GM12878 (cell line): Measurements from ENCODE around the gene FANCC. TPM values are rescaled to one million over a fixed set of nuclear protein-coding genes. Genes with fewer than 3 reads are reported as not detected.

ENCODE experiments used
- ATAC-seq: fragments of 200-7000 bp; cut with Tn5 transposase; 3 replicates; pipeline ENCODE4 v1.9.1; 2020; ENCODE audit warnings: mild to moderate bottlenecking, moderate library complexity
- BruUV-seq: library from RNA; stranded (reverse); fragments of 400-500 nt; replicated peaks from 2 replicates; lab custom pipeline; 2021; lab: Mats Ljungman, UMichigan
- CTCF ChIA-PET: fragments of 300-600 bp; sonication (Branson Sonifier 250); formaldehyde crosslinking; extraction: SDS; loops from one replicate; lab custom pipeline; 2021; ENCODE audit warnings: inconsistent platforms; lab: Yijun Ruan, JAX
- POLR2A ChIA-PET: fragments of 350-600 bp; formaldehyde crosslinking; extraction: SDS; loops from one replicate; lab custom pipeline; 2021; ENCODE audit warnings: inconsistent platforms; lab: Charles Lee
- RAD21 ChIA-PET: fragments of 300-600 bp; sonication (Branson Sonifier 250); formaldehyde crosslinking; loops from one replicate; lab custom pipeline; 2023; ENCODE audit warnings: antibody characterized with exemption; ENCODE audit not compliant: unreplicated experiment; lab: Charles Lee
- SMC1A ChIA-PET: fragments of 300-600 bp; sonication (Branson Sonifier 250); formaldehyde crosslinking; loops from one replicate; lab custom pipeline; 2023; ENCODE audit not compliant: unreplicated experiment, uncharacterized antibody; lab: Charles Lee
- DNase-seq: peaks from one replicate; pipeline ENCODE4 v3.0.0-alpha.2; 2011; ENCODE audit warnings: low read depth, low spot score
- FAIRE-seq: peaks from 3 replicates; lab custom pipeline; 2011; peaks lifted over from hg19 to GRCh38; lab: Jason Lieb, UNC
- H2AFZ ChIP-seq: 2 replicates; pipeline ENCODE4 v1.6.0; 2011; ENCODE audit warnings: low read depth, low read length, control low read depth; ENCODE audit not compliant: control insufficient read depth
- H3K27ac ChIP-seq: 2 replicates; pipeline ENCODE4 v1.5.1; 2011; ENCODE audit warnings: control low read depth; ENCODE audit not compliant: control insufficient read depth, insufficient read depth
- H3K27me3 ChIP-seq, 2 experiments: replicated peaks in 1 of 2; 2 replicates each; pipeline versions ENCODE4 v1.6.0 to v1.6.1; 2011; ENCODE audit warnings: low read length in 1 of 2; ENCODE audit not compliant: control insufficient read depth in 2 of 2, insufficient read depth in 2 of 2
- H3K36me3 ChIP-seq, 2 experiments: 2 replicates each; pipeline ENCODE4 v1.5.1; 2011; ENCODE audit warnings: low read length in 1 of 2; ENCODE audit not compliant: control insufficient read depth in 2 of 2, insufficient read depth in 2 of 2
- H3K4me1 ChIP-seq: 2 replicates; pipeline ENCODE4 v1.6.1; 2011; ENCODE audit warnings: mild to moderate bottlenecking, low read length, moderate library complexity, mixed read lengths; ENCODE audit not compliant: control insufficient read depth, insufficient read depth
- H3K4me2 ChIP-seq: 2 replicates; pipeline ENCODE4 v1.6.0; 2011; ENCODE audit warnings: control low read depth; ENCODE audit not compliant: control insufficient read depth, insufficient read depth
- H3K4me3 ChIP-seq: fragments of 200-600 bp; sonication (generic); 2 replicates; pipeline ENCODE4 v1.5.1; 2016
- H3K79me2 ChIP-seq: 2 replicates; pipeline ENCODE4 v1.6.0; 2011; ENCODE audit warnings: low read length; ENCODE audit not compliant: control insufficient read depth, insufficient read depth
- H3K9ac ChIP-seq: 2 replicates; pipeline ENCODE4 v1.8.0; 2011; ENCODE audit warnings: low read length, control low read depth, mixed read lengths; ENCODE audit not compliant: control insufficient read depth, insufficient read depth
- H3K9me3 ChIP-seq: replicated peaks from 3 replicates; pipeline ENCODE4 v1.5.1; 2011; ENCODE audit warnings: mild to moderate bottlenecking, low read length; ENCODE audit not compliant: control insufficient read depth, insufficient read depth
- H4K20me1 ChIP-seq: 2 replicates; pipeline ENCODE4 v1.6.0; 2011; ENCODE audit not compliant: control insufficient read depth, insufficient read depth
- BACH1 ChIP-seq: fragments of 450-650 bp; IDR thresholded peaks from 2 replicates; pipeline ENCODE4 v1.6.1; 2017; ENCODE audit warnings: mild to moderate bottlenecking, borderline replicate concordance
- BHLHE40 ChIP-seq, 2 experiments: fragments of 450-650 bp in 1 of 2; IDR thresholded peaks; 2 replicates each; pipeline ENCODE4 v1.6.1; 2011 to 2017; ENCODE audit warnings: low read depth in 2 of 2, borderline replicate concordance in 1 of 2, improper control_type of control experiment in 1 of 2, low read length in 1 of 2, mild to moderate bottlenecking in 1 of 2
- HDAC2 ChIP-seq: fragments of 200-600 bp; sonication (generic); IDR thresholded peaks from 2 replicates; pipeline ENCODE4 v1.6.1; 2017
- HDAC6 ChIP-seq: fragments of 200-600 bp; sonication (generic); IDR thresholded peaks from one replicate; pipeline ENCODE4 v1.8.0; 2017; ENCODE audit warnings: antibody characterized with exemption; ENCODE audit not compliant: unreplicated experiment
- IRF4 ChIP-seq: IDR thresholded peaks from 2 replicates; pipeline ENCODE4 v1.6.1; 2011; ENCODE audit warnings: low read depth, low read length
- KLF5 ChIP-seq: fragments of 450-650 bp; IDR thresholded peaks from 2 replicates; pipeline ENCODE4 v1.6.1; 2014; ENCODE audit warnings: mild to moderate bottlenecking; ENCODE audit not compliant: partially characterized antibody
- MYB ChIP-seq: fragments of 150-350 bp; IDR thresholded peaks from 2 replicates; pipeline ENCODE4 v1.6.1; 2014; ENCODE audit warnings: mild to moderate bottlenecking, low read depth, low read length, borderline replicate concordance
- POLR2A ChIP-seq: IDR thresholded peaks from 2 replicates; pipeline ENCODE4 v1.6.1; 2011; ENCODE audit warnings: low read depth, mild to moderate bottlenecking, low read length
- RAD21 ChIP-seq: IDR thresholded peaks from 2 replicates; pipeline ENCODE4 v1.6.1; 2011; ENCODE audit warnings: mild to moderate bottlenecking, low read depth, low read length, moderate library complexity; ENCODE audit not compliant: insufficient read depth
- RFX5 ChIP-seq: IDR thresholded peaks from 2 replicates; pipeline ENCODE4 v1.6.1; 2011; ENCODE audit warnings: low read depth, low read length, improper control_type of control experiment
- SIN3A ChIP-seq: IDR thresholded peaks from 2 replicates; pipeline ENCODE4 v1.6.1; 2012; ENCODE audit warnings: low read depth, low read length, improper control_type of control experiment
- SP1 ChIP-seq: IDR thresholded peaks from one replicate; pipeline ENCODE4 v1.6.1; 2011; ENCODE audit warnings: low read depth, low read length
- SREBF1 ChIP-seq: IDR thresholded peaks from 2 replicates; pipeline ENCODE4 v1.6.1; 2012; ENCODE audit warnings: mild to moderate bottlenecking, low read length
- SUZ12 ChIP-seq: fragments of 200-600 bp; sonication (generic); IDR thresholded peaks from one replicate; pipeline ENCODE4 v1.6.1; 2018; ENCODE audit warnings: antibody characterized with exemption, mild to moderate bottlenecking; ENCODE audit not compliant: unreplicated experiment
- ZNF207 ChIP-seq: fragments of 450-650 bp; IDR thresholded peaks from 2 replicates; pipeline ENCODE4 v1.6.1; 2014; ENCODE audit warnings: antibody characterized with exemption, mild to moderate bottlenecking, borderline replicate concordance
- ZNF384 ChIP-seq: IDR thresholded peaks from 2 replicates; pipeline ENCODE4 v1.6.1; 2012; ENCODE audit warnings: low read depth, mild to moderate bottlenecking, low read length, improper control_type of control experiment, borderline replicate concordance
- WGBS: methylation state at CpG from one replicate; pipeline ENCODE4 v1.1.6; 2016; ENCODE audit warnings: low lambda C conversion rate; ENCODE audit not compliant: insufficient replicate concordance, insufficient coverage; ENCODE audit errors: missing lambda C conversion rate; 5-methylcytosine and 5-hydroxymethylcytosine counted together
- in situ Hi-C: fragments of 300-500 bp; cut with MboI; formaldehyde crosslinking; loops from 9 replicates; pipeline ENCODE4 v1.14.3; 2018; ENCODE audit warnings: mixed read lengths
- intact Hi-C: fragments of 100-400 bp; cut with micrococcal nuclease; formaldehyde crosslinking; loops from one replicate; pipeline ENCODE4 v1.14.2; 2022; ENCODE audit not compliant: unreplicated experiment
- polyA plus RNA-seq, 11 experiments: library from polyadenylated mRNA; depleted of rRNA in 4 of 11; unstranded in 6 of 11; stranded (reverse) in 5 of 11; fragments of >200 nt; fragmentation: Nextera tagmentation in 4 of 11; fragmentation: Illumina TruSeq in 1 of 11; extraction: Ambion mirVana in 4 of 11; extraction: Trizol in 1 of 11; gene quantifications; 1 replicate in 1 of 11; 2 replicates in 10 of 11; pipeline versions ENCODE4 v1.2.1 to v1.2.3, GENCODE V29; 2011 to 2016; ENCODE audit warnings: inconsistent platforms in 2 of 11, missing spikeins in 2 of 11, low read depth in 1 of 11
- total RNA-seq, 4 experiments: library from RNA; depleted of rRNA in 3 of 4; stranded (reverse); fragments of >200 nt in 3 of 4; fragmentation: Illumina TruSeq in 1 of 4; extraction: Trizol in 1 of 4; gene quantifications; 2 replicates each; pipeline versions ENCODE4 v1.2.1 to v1.2.3, GENCODE V29; 2013 to 2021
- TF ChIP-seq, protein P1 (sequence below): IDR thresholded peaks from 2 replicates; pipeline ENCODE4 v1.6.1; 2011; ENCODE audit warnings: low read depth, low read length, improper control_type of control experiment, borderline replicate concordance
- TF ChIP-seq, protein P2 (sequence below): fragments of 450-650 bp; IDR thresholded peaks from 2 replicates; pipeline ENCODE4 v1.6.1; 2014; ENCODE audit warnings: mild to moderate bottlenecking
- TF ChIP-seq, protein P3 (sequence below): fragments of 450-650 bp; IDR thresholded peaks from 2 replicates; pipeline ENCODE4 v1.6.1; 2017; ENCODE audit warnings: antibody characterized with exemption, mild to moderate bottlenecking, moderate library complexity

The FANCC gene
- total and polyA plus RNA-seq, 10 of the 15 experiments (the other 5 are each of a cell fraction or from before 2014, with no cell fraction given): 1.2 to 16.8 (median 10.5) TPM

DNA sequence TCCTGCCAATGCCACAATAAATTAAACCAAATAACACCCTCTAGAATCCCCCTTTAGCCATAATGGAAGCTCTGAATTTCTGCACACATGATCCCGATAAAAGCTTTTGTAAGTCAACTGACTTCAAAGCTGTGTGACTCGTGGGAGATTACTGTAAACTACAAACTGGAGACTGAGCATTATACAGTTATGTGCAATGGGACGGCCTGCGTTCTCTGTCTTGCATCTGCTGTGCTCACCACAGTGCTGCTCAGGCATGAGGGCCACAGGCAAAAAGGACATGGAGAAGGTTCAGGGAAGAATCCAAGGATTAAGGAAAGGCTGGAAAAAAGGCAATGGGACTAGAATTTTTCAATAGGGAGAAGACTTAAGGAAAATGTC, 184.2 kb downstream of the FANCC start:
- ATAC-seq: no peak
- POLR2A ChIA-PET: interaction anchor here (0.6 kb wide), 1 partner anchor 47 kb away, joined by 3 read pairs; no protein-coding TSS in a partner anchor
- Histone ChIP-seq H3K36me3 (no peaks in the 10 kb centered on the region), H2AFZ (no peak overlapping the region), H3K27me3 (no peaks in the 10 kb centered on the region), H3K9me3 (no peaks in the 10 kb centered on the region), H4K20me1 (no peaks in the 10 kb centered on the region), H3K4me1 (no peaks in the 10 kb centered on the region), H3K4me2 (no peak overlapping the region), H3K27ac (no peak overlapping the region), H3K9ac (no peak overlapping the region), H3K79me2 (no peaks in the 10 kb centered on the region), H3K4me3 (no peak overlapping the region)
- FAIRE-seq: no peak
- intact Hi-C loops: loop anchor here (10.0 kb wide), 1 partner anchor 579 kb away; the partner anchor contains the start of gene PCAT7
- CTCF ChIA-PET: interaction anchor here (9.1 to 10.6 kb wide), 3 partner anchors 35 to 454 kb away, joined by 188 to 355 read pairs (median 196); no protein-coding TSS in a partner anchor
- 99% methylated on average over 4 of the region's 4 CpGs for WGBS
- SMC1A ChIA-PET: interaction anchor here (0.6 kb wide), 1 partner anchor 1519 kb away, joined by 3 read pairs; no protein-coding TSS in a partner anchor
- TF ChIP-seq ZNF384 (no peak), SIN3A (no peak), KLF5 (no peak), BACH1 (no peak), ZNF207 (no peak), POLR2A (no peak), BHLHE40 (IDR thresholded peaks at IDR 0.05; ENCODE audit: borderline replicate concordance in 1 of 2, low read depth in 2 of 2, low read length in 1 of 2) (no peak), RFX5 (no peak), HDAC2 (no peak), HDAC6 (no peak), MYB (no peak), IRF4 (no peak), SP1 (no peak), SREBF1 (no peak), SUZ12 (no peak), RAD21 (no peak)
- TF ChIP-seq, protein P1, sequence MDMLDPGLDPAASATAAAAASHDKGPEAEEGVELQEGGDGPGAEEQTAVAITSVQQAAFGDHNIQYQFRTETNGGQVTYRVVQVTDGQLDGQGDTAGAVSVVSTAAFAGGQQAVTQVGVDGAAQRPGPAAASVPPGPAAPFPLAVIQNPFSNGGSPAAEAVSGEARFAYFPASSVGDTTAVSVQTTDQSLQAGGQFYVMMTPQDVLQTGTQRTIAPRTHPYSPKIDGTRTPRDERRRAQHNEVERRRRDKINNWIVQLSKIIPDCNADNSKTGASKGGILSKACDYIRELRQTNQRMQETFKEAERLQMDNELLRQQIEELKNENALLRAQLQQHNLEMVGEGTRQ: no peak
- TF ChIP-seq, protein P2, sequence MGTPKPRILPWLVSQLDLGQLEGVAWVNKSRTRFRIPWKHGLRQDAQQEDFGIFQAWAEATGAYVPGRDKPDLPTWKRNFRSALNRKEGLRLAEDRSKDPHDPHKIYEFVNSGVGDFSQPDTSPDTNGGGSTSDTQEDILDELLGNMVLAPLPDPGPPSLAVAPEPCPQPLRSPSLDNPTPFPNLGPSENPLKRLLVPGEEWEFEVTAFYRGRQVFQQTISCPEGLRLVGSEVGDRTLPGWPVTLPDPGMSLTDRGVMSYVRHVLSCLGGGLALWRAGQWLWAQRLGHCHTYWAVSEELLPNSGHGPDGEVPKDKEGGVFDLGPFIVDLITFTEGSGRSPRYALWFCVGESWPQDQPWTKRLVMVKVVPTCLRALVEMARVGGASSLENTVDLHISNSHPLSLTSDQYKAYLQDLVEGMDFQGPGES: no peak
- TF ChIP-seq, protein P3, sequence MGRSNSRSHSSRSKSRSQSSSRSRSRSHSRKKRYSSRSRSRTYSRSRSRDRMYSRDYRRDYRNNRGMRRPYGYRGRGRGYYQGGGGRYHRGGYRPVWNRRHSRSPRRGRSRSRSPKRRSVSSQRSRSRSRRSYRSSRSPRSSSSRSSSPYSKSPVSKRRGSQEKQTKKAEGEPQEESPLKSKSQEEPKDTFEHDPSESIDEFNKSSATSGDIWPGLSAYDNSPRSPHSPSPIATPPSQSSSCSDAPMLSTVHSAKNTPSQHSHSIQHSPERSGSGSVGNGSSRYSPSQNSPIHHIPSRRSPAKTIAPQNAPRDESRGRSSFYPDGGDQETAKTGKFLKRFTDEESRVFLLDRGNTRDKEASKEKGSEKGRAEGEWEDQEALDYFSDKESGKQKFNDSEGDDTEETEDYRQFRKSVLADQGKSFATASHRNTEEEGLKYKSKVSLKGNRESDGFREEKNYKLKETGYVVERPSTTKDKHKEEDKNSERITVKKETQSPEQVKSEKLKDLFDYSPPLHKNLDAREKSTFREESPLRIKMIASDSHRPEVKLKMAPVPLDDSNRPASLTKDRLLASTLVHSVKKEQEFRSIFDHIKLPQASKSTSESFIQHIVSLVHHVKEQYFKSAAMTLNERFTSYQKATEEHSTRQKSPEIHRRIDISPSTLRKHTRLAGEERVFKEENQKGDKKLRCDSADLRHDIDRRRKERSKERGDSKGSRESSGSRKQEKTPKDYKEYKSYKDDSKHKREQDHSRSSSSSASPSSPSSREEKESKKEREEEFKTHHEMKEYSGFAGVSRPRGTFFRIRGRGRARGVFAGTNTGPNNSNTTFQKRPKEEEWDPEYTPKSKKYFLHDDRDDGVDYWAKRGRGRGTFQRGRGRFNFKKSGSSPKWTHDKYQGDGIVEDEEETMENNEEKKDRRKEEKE: no peak
- no TSS peak for BruUV-seq
- RAD21 ChIA-PET: interaction anchor here (4.6 kb wide), 1 partner anchor 34 kb away, joined by 46 read pairs; no protein-coding TSS in a partner anchor
- in situ Hi-C loops: no loop called here
- DNase-seq: no peak
